ENCODE results near the gene KPNA2.
"Not testable (repeated sequence)": the region's sequence is repeated elsewhere in the genome, so short reads cannot be mapped to it uniquely, and the experiment has no call there.

KPNA2 gene

GRCh38 chr17:68020791-68021190 is 14.7 kb upstream of the KPNA2 start:
- not testable (repeated sequence) for DNase-seq

DNA sequence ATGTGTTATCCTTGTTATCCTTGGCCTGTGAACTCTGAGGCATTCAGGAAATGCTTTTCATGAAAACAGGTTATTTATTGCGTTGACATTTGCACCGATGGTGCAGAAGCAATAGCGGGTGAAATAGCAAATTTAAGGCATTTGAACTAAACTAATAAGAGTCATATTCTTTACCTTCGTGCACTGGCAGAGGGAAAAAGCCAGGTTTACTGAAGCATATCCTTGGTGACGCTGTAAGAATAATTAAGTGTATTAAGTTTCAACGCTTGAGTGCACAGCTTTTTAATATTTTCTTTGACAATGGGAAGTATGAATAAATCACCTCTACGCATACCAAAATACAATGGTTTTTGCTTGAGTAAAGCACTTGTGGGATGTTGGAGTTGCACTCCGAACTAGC is 13.6 kb upstream of the KPNA2 start:
- no peak for DNase-seq

- not testable (repeated sequence) for DNase-seq
These were observed 13.0 kb upstream of the KPNA2 start for GRCh38 chr17:68022547-68022946.

- DNase-seq, result no peak
These were observed 5.9 kb upstream of the KPNA2 start for GRCh38 chr17:68029512-68030215.

DNA sequence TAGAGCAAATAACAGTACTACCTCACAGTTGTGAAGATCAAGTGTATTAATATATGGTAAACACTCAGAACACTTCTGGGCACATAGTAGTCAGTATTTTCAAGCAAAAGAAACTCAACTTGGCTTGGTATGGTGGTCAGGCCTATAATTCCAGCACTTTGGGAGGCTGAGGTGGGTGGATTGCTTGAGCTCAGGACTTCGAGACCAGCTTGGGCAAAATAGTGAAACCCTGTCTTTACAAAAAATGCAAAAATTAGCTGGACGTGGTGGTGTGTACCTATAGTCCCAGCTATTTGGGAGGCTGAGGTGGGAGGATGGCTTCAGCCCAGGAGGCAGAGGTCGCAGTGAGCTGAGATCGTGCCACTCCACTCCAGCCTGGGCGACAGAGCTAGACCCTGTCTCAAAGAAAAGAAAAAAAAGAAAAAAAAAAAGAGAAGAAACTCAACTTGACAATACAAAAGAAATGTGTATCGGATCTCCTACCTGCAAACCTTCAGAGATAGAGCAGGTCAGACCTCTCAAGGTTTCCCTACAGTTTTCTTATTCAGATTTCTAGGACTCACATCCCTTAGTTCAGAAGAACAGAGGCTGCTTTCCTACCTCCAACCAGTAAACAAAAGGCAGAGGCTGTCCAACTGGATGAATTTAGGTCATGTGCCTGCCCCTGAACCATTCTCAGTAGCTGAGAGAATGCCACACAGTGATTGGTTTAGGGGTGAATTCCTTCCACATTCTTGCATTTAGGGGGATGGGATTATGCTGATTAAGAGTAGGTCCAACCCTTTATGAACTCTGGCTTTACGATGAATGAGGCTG is 1.7 kb upstream of the KPNA2 start:
- no peak for DNase-seq

DNA sequence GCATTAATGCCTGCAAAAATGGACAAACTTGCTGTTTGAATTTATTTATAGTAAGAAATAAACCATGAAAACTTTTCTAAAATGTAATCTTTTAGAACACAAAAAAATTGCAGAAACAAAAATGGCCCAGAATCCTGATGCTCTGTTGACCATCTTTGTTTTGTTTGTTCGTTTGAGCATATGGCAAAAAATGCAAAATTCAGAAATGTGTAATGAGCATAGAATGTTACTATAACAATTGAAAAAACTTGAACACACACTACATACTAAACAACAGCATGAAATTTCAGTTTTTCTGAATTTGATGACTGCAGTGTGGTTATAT is 1.1 kb upstream of the KPNA2 start:
- DNase-seq, result no peak

GRCh38 chr17:68035131-68035522 is 408 bp upstream of the KPNA2 start:
- peak; percentile 83 for DNase-seq

- no peak for DNase-seq
These were observed 991 bp downstream of the KPNA2 start for GRCh38 chr17:68036304-68037147.

DNA sequence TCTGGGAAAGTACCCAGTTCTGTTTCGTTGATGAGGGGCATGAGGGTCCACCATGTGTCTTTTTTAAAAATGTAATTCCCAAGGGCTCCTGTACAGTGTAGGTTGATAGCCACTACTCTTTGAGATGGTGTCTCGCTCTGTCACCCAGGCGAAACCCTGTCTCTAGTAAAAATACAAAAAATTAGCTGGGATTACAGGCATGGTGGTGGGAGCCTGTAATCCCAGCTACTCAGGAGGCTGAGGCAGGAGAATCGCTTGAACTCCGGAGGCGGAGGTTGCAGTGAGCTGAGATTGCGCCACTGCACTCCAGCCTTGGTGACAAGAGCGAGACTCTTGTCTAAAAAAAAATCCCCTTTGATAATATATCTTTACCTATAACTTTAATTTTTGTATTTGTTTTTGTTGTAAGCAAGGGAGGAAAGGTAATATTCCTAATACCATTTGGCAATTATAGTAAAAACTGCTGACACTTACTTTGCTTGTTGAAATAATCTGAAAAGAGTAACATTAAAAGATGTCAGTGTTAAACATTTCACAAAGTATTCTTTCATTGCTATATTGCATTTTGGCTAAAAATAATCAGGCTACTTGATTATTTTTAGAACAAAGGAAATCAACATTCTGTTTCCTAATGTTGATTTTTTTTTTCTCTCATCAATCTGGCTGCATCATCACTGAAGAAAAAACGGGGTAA is 11.8 kb downstream of the KPNA2 start:
- no peak for DNase-seq

DNA sequence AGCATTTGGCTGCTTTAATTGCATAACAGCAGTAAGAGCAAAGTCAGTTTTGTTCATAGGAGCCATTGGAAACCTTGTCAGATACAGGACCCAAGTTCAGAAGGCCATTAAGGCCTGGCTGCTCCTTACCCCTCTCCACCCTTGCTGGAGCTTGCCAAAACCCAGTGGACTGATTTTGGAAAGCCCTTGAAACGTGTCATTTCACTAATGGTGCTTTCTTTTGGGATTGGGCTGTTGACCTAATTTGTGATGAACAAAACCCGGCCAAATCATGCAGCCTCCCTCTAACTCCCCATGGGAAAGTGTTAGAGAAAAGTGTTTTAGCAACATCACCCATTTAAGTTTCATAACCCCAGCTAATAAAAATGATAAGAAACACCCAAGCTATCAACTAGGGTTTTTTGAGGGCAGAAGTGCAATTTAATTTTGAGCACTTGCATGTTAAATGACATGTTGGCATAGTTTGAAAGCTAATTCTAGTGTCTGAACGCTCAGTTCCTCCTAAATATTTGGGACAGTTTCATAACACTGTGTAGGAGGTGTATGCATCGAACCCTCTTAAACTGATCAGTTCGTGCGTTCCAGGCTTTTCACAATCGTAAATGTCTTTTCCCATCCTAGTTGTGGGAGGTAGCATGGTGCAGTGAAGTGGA is 12.5 kb downstream of the KPNA2 start:
- not testable (repeated sequence) for DNase-seq

- no peak for DNase-seq
These were observed 13.5 kb downstream of the KPNA2 start for GRCh38 chr17:68048996-68049395.

DNA sequence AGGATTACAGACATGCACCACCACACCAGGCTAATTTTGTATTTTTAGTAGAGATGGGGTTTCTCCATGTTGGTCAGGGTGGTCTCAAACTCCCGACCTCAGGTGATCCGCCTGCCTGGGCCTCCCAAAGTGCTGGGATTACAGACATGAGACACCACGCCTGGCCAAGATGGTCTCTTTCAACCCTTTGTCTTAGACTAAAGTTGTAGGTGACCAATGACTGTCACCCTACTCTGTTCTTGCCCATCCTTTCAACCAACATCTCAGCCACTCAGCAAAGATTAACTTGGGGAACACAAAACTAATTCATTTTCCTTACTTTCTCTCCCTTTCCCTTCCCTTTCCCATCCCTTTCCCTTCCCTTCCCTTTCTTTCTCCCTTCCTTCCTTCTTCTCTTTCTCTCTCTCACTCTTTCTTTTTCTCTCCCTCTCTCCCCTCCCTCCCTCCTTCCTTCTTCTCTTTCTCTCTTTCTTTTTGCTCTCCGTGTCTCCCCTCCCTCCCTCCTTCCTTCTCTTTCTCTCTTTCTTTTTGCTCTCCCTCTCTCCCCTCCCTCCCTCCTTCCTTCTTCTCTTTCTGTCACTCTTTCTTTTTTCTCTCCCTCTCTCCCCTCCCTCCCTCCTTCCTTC is 14.4 kb downstream of the KPNA2 start:
- DNase-seq, result not testable (repeated sequence)

DNA sequence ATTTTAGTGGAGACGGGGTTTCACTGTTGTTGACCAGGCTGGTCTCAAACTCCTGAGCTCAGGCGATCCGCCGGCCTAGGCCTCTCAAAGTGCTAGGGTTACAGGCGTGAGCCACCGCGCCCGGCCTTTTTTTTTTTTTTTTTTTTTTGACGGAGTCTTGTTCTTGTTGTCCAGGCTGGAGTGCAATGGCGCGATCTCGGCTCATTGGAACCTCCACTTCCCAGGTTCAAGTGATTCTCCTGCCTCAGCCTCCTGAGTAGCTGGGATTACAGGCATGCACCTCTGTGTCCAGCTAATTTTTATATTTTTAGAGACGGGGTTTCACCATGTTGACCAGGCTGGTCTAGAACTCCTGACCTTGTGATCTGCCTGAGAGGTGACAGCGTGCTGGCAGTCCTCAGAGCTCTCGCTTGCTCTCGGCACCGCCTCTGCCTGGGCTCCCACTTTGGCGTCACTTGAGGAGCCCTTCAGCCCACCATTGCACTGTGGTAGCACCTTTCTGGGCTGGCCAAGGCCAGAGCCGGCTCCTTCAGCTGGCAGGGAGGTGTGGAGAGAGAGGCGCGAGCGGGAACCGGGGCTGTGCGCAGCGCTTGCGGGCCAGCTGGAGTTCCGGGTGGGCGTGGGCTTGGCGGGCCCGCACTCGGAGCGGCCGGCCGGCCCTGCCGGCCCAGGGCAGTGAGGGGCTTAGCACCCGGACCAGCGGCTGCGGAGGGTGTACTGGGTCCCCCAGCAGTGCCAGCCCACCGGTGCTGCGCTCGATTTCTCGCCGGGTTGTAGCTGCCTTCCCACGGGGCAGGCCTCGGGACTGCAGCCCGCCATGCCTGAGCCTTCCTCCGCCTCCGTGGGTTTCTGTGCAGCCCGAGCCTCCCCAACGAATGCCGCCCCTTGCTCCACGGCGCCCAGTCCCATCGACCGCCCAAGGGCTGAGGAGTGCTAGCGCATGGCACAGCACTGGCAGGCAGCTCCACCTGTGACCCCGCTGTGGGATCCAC is 16.1 kb downstream of the KPNA2 start:
- DNase-seq, result not testable (repeated sequence)

GRCh38 chr17:68052810-68053209 is 17.3 kb downstream of the KPNA2 start:
- DNase-seq, result no peak

- no peak for DNase-seq
These were observed 17.9 kb downstream of the KPNA2 start for GRCh38 chr17:68053231-68054013.

DNA sequence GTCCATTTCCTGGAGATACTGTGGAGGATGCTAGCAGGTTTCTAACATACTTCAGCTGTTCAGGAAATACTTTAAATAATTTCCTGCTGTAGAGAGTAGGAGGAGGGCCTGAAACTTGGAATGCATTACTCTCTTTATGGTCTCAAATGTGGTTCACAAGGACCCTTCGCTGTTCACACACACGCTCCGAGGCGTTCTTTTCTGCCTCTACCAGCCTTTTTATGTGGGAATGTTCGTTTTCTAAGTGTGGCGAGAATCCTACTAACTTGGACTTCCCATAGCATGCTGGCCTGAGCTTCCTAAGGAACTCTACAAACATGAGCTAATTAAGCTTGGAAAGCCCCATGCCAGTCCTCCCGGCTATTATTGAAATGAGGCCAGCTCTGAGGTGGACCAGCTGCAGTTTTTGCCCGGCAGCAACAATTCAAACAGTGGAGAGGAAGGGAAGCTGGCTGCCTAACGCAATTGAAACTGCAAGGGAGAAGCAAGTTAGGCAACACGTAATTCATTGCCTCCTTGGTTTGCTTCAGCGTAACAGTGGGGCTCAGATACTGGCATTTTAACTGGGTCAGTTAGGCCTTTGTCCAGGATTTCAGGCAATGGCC is 18.9 kb downstream of the KPNA2 start:
- no peak for DNase-seq

GRCh38 chr17:68057531-68057952 is 22.0 kb downstream of the KPNA2 start:
- no peak for DNase-seq

DNA sequence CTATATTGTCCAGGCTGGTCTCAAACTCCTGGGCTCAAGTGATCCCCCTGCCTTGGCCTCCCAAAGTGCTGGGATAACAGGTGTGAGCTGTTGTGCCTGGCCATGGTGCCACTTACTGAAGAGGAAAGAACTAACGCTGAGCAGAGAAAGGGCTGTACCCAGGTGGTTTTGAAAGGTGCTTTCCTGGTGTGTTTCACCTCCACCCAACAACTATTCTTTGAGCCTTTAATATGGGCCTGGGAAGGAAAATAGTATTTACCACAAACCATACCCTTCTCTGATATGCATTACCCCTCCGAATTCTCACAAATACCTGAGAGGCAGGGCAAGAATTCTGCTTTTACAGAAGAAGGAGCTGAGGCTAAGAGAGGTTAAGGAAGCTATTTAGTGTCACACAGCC is 24.8 kb downstream of the KPNA2 start:
- no peak for DNase-seq

All from GOT3 (cell line).